ENCODE results near the gene RALGAPA1.

Gene RALGAPA1

GRCh38 chr14:35853225-35853624 lies 44.1 kb upstream of the RALGAPA1 start:
- DNase-seq (ENCODE audit: low read depth in 1 of 2, low spot score in 1 of 2), result no peak
- H3K27me3 ChIP-seq (ENCODE audit: insufficient read depth, poor library complexity, severe bottlenecking), result no peaks in the 10 kb centered on the region
- no peak overlapping the region for H3K27ac ChIP-seq (replicated peaks)
- TF ChIP-seq SPI1 (IDR thresholded peaks at IDR 0.05; ENCODE audit: borderline replicate concordance, low read depth), result no peak
- TF ChIP-seq CTCF (IDR thresholded peaks at IDR 0.05; ENCODE audit: insufficient read depth, low read length), result no peak
- H3K4me3 ChIP-seq (replicated peaks; ENCODE audit: insufficient read depth, low read length), result no peak overlapping the region

GRCh38 chr14:35851823-35852222 lies 42.7 kb upstream of the RALGAPA1 start:
- TF ChIP-seq POLR2AphosphoS5 (IDR thresholded peaks at IDR 0.05; ENCODE audit: low read depth) (no peak), REST (IDR thresholded peaks at IDR 0.05; ENCODE audit: insufficient replicate concordance, low read depth) (no peak), GABPA (IDR thresholded peaks at IDR 0.05; ENCODE audit: low read depth) (no peak), SPI1 (IDR thresholded peaks at IDR 0.05; ENCODE audit: borderline replicate concordance, low read depth) (no peak), CTCF (IDR thresholded peaks at IDR 0.05; ENCODE audit: insufficient read depth, low read length) (no peak)
- Histone ChIP-seq H3K4me3 (replicated peaks; ENCODE audit: insufficient read depth, low read length) (no peak overlapping the region), H3K27me3 (ENCODE audit: insufficient read depth, poor library complexity, severe bottlenecking) (no peaks in the 10 kb centered on the region), H3K27ac (replicated peaks) (no peak overlapping the region)
- no peak for DNase-seq (ENCODE audit: low read depth in 1 of 2, low spot score in 1 of 2)

- H3K27me3 ChIP-seq (ENCODE audit: insufficient read depth, poor library complexity, severe bottlenecking), result no peaks in the 10 kb centered on the region
- H3K4me3 ChIP-seq (replicated peaks; ENCODE audit: insufficient read depth, low read length), result no peak overlapping the region
- no peak for TF ChIP-seq REST (IDR thresholded peaks at IDR 0.05; ENCODE audit: insufficient replicate concordance, low read depth)
- TF ChIP-seq POLR2AphosphoS5 (IDR thresholded peaks at IDR 0.05; ENCODE audit: low read depth), result no peak
- no peak for TF ChIP-seq CTCF (IDR thresholded peaks at IDR 0.05; ENCODE audit: insufficient read depth, low read length)
- TF ChIP-seq GABPA (IDR thresholded peaks at IDR 0.05; ENCODE audit: low read depth), result no peak
- TF ChIP-seq SPI1 (IDR thresholded peaks at IDR 0.05; ENCODE audit: borderline replicate concordance, low read depth), result no peak
- H3K27ac ChIP-seq (replicated peaks), result no peak overlapping the region
- no peak for DNase-seq (ENCODE audit: low read depth in 1 of 2, low spot score in 1 of 2)
These were observed 40.0 kb upstream of the RALGAPA1 start for GRCh38 chr14:35849122-35849521.

- no peaks in the 10 kb centered on the region for H3K27me3 ChIP-seq (ENCODE audit: insufficient read depth, poor library complexity, severe bottlenecking)
- H3K4me3 ChIP-seq (replicated peaks; ENCODE audit: insufficient read depth, low read length), result no peak overlapping the region
- DNase-seq (ENCODE audit: low read depth in 1 of 2, low spot score in 1 of 2), result no peak
- TF ChIP-seq REST (IDR thresholded peaks at IDR 0.05; ENCODE audit: insufficient replicate concordance, low read depth) (no peak), POLR2AphosphoS5 (IDR thresholded peaks at IDR 0.05; ENCODE audit: low read depth) (no peak), GABPA (IDR thresholded peaks at IDR 0.05; ENCODE audit: low read depth) (no peak), SPI1 (IDR thresholded peaks at IDR 0.05; ENCODE audit: borderline replicate concordance, low read depth) (no peak)
- H3K27ac ChIP-seq (replicated peaks), result no peak overlapping the region
These were observed 38.5 kb upstream of the RALGAPA1 start for GRCh38 chr14:35847636-35848035.
